Natural killer cell (primary cell): Measurements from ENCODE around the gene KCTD16. TPM values are rescaled to one million over a fixed set of nuclear protein-coding genes. Genes with fewer than 3 reads are reported as not detected.

ENCODE experiments used
- ATAC-seq, 3 donors: fragments of 150-1000 bp in 2 of 3; fragments of 200-7000 bp in 1 of 3; cut with Tn5 transposase; 1 replicate in 1 of 3; 2 replicates in 2 of 3; pipeline ENCODE4 v1.10.0; 2021; ENCODE audit warnings: mild to moderate bottlenecking in 2 of 3, moderate library complexity in 2 of 3
- DNase-seq, 2 donors: peaks; one replicate each; pipeline versions ENCODE4 v3.0.0 to v3.0.0-alpha.2; 2013 to 2021; ENCODE audit warnings: mixed read lengths in 1 of 2
- H3K27ac ChIP-seq: one replicate; pipeline ENCODE4 v1.5.1; 2013; ENCODE audit warnings: mild to moderate bottlenecking, low read length
- H3K27me3 ChIP-seq: one replicate; pipeline ENCODE4 v1.6.1; 2013; ENCODE audit warnings: low read length; ENCODE audit not compliant: control insufficient read depth, insufficient read depth
- H3K36me3 ChIP-seq: one replicate; pipeline ENCODE4 v1.6.1; 2013; ENCODE audit warnings: low read length; ENCODE audit not compliant: control insufficient read depth, insufficient read depth
- H3K4me1 ChIP-seq: one replicate; pipeline ENCODE4 v1.6.1; 2013; ENCODE audit warnings: low read length; ENCODE audit not compliant: control insufficient read depth, insufficient read depth
- H3K4me3 ChIP-seq: one replicate; pipeline ENCODE4 v1.5.1; 2013; ENCODE audit warnings: low read length
- H3K9me3 ChIP-seq: one replicate; pipeline ENCODE4 v1.6.1; 2013; ENCODE audit warnings: low read length; ENCODE audit not compliant: control insufficient read depth, insufficient read depth
- H3K27ac Mint-ChIP-seq, 2 donors: one replicate each; pipeline ENCODE4 v1.8.0; 2022; ENCODE audit warnings: mild to moderate bottlenecking in 2 of 2, mixed read lengths in 2 of 2, moderate library complexity in 1 of 2
- H3K27me3 Mint-ChIP-seq, 2 donors: one replicate each; pipeline ENCODE4 v1.8.0; 2022; ENCODE audit warnings: low read depth in 2 of 2, mixed read lengths in 2 of 2
- H3K36me3 Mint-ChIP-seq: one replicate; pipeline ENCODE4 v1.8.0; 2022; ENCODE audit warnings: mixed read lengths
- H3K4me1 Mint-ChIP-seq, 2 donors: one replicate each; pipeline ENCODE4 v1.8.0; 2022; ENCODE audit warnings: mixed read lengths in 2 of 2
- H3K4me3 Mint-ChIP-seq: one replicate; pipeline ENCODE4 v1.8.0; 2022; ENCODE audit warnings: mild to moderate bottlenecking, moderate library complexity, mixed read lengths
- H3K9me3 Mint-ChIP-seq, 2 donors: one replicate each; pipeline ENCODE4 v1.8.0; 2022; ENCODE audit warnings: mixed read lengths in 2 of 2
- WGBS: methylation state at CpG from one replicate; pipeline ENCODE4 v1.1.7; 2013; ENCODE audit warnings: missing lambda C conversion rate; ENCODE audit not compliant: insufficient coverage; 5-methylcytosine and 5-hydroxymethylcytosine counted together
- intact Hi-C: fragments of 100-400 bp; cut with micrococcal nuclease; formaldehyde crosslinking; loops from one replicate; pipeline ENCODE4 v1.14.2; 2022
- total RNA-seq, 4 donors: library from RNA; stranded (reverse); fragments of 120-200 nt in 1 of 4; gene quantifications; one replicate each; pipeline versions ENCODE4 v1.2.3 to v1.2.4, GENCODE V29; 2013 to 2022
- TF ChIP-seq, protein P1 (sequence below): fragments of 200-600 bp; IDR thresholded peaks from one replicate; pipeline ENCODE4 v1.8.0; 2022; ENCODE audit warnings: antibody characterized with exemption

KCTD16 gene
- total RNA-seq, 3 donors from 2014 or later (not counting 1 experiment from before 2014, with no cell fraction given), result 0.16 TPM; not detected in 2

DNA sequence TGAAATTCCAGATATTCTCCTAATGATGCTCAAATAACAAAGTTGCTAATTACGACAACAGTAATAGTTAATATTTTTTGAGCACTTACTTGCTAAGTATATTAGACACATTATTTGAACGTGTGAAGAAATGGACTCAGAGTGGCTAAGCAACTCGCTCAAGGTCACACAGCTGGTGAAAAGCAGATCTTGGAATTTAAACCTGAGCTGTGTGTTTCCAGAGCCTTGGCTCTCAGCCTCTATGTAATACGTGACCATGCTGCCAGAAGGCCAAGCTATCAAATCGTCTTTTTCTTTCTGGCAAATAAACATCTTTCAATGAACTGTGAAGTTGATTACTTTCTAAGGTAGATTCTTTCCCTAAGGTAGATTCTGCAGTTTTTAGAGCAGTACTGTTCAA, 61.6 kb downstream of the KCTD16 start:
- Histone ChIP-seq H3K27ac (no peak overlapping the region), H3K4me3 (no peak overlapping the region), H3K4me1 (no peaks in the 10 kb centered on the region), H3K9me3 (no peaks in the 10 kb centered on the region), H3K36me3 (no peaks in the 10 kb centered on the region), H3K27me3 (peaks cover 3% of the 10 kb centered on the region)
- Mint-ChIP-seq H3K4me3 (no peak overlapping the region), H3K9me3 (no peaks in the 10 kb centered on the region), H3K27ac (no peak overlapping the region), H3K4me1 (no peaks in the 10 kb centered on the region), H3K36me3 (no peaks in the 10 kb centered on the region), H3K27me3 (peaks cover 4 to 9% of the 10 kb centered on the region in 2 donors)
- intact Hi-C loops, result no loop called here
- ATAC-seq (no peak), DNase-seq (no peak)
- TF ChIP-seq, protein P1, sequence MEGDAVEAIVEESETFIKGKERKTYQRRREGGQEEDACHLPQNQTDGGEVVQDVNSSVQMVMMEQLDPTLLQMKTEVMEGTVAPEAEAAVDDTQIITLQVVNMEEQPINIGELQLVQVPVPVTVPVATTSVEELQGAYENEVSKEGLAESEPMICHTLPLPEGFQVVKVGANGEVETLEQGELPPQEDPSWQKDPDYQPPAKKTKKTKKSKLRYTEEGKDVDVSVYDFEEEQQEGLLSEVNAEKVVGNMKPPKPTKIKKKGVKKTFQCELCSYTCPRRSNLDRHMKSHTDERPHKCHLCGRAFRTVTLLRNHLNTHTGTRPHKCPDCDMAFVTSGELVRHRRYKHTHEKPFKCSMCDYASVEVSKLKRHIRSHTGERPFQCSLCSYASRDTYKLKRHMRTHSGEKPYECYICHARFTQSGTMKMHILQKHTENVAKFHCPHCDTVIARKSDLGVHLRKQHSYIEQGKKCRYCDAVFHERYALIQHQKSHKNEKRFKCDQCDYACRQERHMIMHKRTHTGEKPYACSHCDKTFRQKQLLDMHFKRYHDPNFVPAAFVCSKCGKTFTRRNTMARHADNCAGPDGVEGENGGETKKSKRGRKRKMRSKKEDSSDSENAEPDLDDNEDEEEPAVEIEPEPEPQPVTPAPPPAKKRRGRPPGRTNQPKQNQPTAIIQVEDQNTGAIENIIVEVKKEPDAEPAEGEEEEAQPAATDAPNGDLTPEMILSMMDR, result no peak
- WGBS, result 90% methylated on average over 4 of the region's 5 CpGs

DNA sequence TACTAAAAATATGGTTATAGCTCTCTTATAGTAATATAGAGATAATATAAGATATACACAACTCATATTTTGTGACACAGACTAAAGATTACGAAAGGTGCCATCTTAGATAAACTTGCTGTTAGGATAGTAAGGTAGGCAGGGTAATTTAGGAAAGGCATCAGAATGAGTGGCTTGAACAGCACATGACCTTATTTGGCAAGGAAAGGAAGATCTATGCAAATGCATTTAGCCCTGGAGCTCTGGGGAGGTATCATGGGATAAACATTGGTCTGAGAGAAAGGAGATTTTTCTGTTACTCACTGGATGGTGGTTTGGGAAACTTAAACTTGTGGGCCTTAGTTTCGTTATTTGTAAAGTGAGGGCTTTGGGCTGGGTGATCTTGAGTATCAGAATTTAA, 65.8 kb downstream of the KCTD16 start:
- intact Hi-C loops, result no loop called here

DNA sequence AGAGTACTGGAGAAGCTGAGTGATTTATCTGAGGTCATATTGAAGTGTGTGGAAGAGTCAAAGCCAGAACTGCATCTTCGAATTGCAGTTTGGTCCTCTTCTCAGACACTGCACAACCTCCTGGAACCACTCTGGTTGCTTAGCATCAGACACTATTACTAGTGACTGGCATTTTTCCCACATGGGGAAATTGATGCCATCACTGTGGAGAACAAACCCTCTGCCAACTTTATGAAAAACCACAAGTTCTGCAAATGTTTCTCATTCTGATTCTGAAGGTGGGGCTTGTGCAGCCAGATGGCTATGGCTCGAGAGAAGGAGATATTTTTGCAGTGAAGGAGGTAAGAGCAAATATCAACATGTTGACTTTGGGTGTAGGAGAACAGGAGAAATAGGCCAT, 67.2 kb downstream of the KCTD16 start:
- no peak overlapping the region for H3K4me3 ChIP-seq
- no peaks in the 10 kb centered on the region for H3K36me3 ChIP-seq
- H3K4me1 Mint-ChIP-seq, result no peaks in the 10 kb centered on the region
- H3K27me3 Mint-ChIP-seq, result peaks cover 11 to 26% of the 10 kb centered on the region in 2 donors
- TF ChIP-seq, protein P1, result no peak
- H3K4me3 Mint-ChIP-seq, result no peak overlapping the region
- H3K27me3 ChIP-seq, result peaks cover 3% of the 10 kb centered on the region
- 25% methylated on average over 2 of the region's 2 CpGs for WGBS
- ATAC-seq (no peak), DNase-seq (no peak)
- H3K4me1 ChIP-seq, result no peaks in the 10 kb centered on the region
- intact Hi-C loops, result no loop called here
- H3K9me3 Mint-ChIP-seq, result no peaks in the 10 kb centered on the region
- no peak overlapping the region for H3K27ac ChIP-seq
- H3K36me3 Mint-ChIP-seq, result no peaks in the 10 kb centered on the region
- H3K27ac Mint-ChIP-seq, result no peak overlapping the region
- no peaks in the 10 kb centered on the region for H3K9me3 ChIP-seq

More for the DNA sequence above, 65.8 kb downstream of the KCTD16 start:
- TF ChIP-seq, protein P1, result no peak
- ATAC-seq (no peak), DNase-seq (no peak)
- Mint-ChIP-seq H3K36me3 (no peaks in the 10 kb centered on the region), H3K4me3 (no peak overlapping the region), H3K9me3 (no peaks in the 10 kb centered on the region), H3K4me1 (no peaks in the 10 kb centered on the region), H3K27ac (no peak overlapping the region), H3K27me3 (peaks cover 8 to 26% of the 10 kb centered on the region in 2 donors)
- H3K4me3 ChIP-seq, result no peak overlapping the region
- H3K4me1 ChIP-seq, result no peaks in the 10 kb centered on the region
- no peaks in the 10 kb centered on the region for H3K9me3 ChIP-seq
- no peaks in the 10 kb centered on the region for H3K36me3 ChIP-seq
- H3K27me3 ChIP-seq, result peaks cover 3% of the 10 kb centered on the region
- WGBS, result 80% methylated on average over 2 of the region's 2 CpGs
- no peak overlapping the region for H3K27ac ChIP-seq

DNA sequence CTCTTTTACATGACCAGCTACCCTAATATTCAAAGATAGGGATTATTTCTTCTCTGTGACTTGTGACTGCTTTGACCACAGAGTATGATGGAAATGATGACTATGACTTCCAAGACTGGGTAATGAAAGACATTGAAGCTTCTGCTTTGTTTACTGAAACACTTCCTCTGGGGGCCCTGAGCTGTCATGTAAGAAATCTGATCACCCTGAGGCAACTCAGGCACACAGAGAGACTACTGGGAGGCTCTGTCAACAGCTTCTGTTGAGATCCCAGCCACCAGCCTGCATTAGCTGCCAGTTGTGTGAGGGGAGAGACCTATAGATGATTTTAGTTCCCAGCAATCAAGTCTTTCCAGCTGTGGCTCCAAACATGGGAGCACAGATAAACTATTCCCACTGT, 76.5 kb downstream of the KCTD16 start:
- Histone ChIP-seq H3K27ac (no peak overlapping the region), H3K4me1 (no peaks in the 10 kb centered on the region), H3K4me3 (no peak overlapping the region), H3K36me3 (no peaks in the 10 kb centered on the region), H3K9me3 (no peaks in the 10 kb centered on the region), H3K27me3 (peaks cover 5% of the 10 kb centered on the region)
- Mint-ChIP-seq H3K36me3 (no peaks in the 10 kb centered on the region), H3K4me1 (no peaks in the 10 kb centered on the region), H3K9me3 (peaks cover 2% of the 10 kb centered on the region in 2 donors), H3K27me3 (peaks cover 9 to 16% of the 10 kb centered on the region in 2 donors), H3K4me3 (no peak overlapping the region), H3K27ac (no peak overlapping the region)
- intact Hi-C loops, result no loop called here
- DNase-seq (no peak), ATAC-seq (no peak)
- TF ChIP-seq, protein P1, result no peak
